GM19099 (cell line): ENCODE data around the gene TMEM98.

Source experiments
- POLR2A ChIP-seq: IDR thresholded peaks from 3 replicates; pipeline ENCODE4 v1.6.1; 2011; ENCODE audit warnings: low read depth; ENCODE audit not compliant: insufficient read length; ENCODE audit errors: extremely low read depth

The TMEM98 gene

DNA sequence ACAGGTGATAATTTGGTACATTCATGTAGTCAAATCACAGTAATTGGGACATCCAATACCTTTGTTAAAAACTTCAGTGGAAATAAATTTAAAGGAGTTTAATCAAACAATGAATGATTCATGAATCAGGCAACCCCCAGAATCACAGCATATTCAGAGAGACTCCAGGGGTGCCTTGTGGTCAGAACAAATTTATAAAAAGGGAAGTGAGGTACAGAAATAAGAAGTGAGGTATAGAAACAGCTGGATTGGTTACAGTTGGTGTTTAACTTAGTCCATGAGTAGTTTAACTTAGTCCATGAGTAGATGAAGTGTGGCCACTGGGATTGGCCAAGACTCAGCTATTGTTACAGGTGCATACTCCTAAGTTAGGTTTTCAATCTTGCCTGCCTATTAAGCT, 25.1 kb downstream of the TMEM98 start:
- TF ChIP-seq POLR2A: no peak

DNA sequence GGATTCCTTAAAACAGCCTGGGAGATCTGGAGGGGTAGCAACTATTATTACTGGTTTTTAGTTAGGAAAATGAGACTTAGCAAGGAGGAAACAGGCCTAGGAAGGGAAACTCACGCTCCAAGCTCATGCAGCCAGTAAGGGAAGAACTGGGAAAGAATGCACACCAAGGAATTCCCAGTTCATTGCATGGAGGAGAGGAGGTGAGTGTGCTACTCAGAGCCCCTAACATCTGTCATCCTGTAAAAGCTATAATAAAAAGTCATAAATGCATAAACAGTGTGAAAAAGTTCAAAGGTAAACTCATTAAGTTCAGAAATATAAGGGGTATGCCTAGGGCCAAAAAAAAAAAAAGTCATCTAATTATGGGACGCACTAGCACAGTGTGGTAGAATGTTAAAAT, 25.9 kb downstream of the TMEM98 start:
- no peak for TF ChIP-seq POLR2A

DNA sequence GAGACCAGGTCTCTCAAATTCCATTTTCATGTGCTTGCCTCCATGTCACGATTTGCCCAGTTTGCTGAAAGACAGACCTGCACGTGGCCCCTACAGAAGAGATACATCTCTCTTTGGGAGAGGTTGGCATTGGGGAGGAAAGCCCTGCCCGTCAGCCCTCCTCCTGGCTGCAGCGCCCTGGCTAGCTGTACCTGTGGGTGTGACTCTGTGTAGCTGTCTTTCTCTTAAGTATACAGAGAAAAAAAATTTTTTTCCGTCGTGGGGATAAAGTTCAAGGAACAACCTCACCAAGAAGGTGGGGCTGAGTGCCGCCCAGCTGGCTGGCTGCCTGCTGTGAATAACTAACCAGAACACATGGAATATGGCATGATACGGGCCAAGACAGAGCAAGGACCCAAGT, 26.5 kb downstream of the TMEM98 start:
- TF ChIP-seq POLR2A: no peak

DNA sequence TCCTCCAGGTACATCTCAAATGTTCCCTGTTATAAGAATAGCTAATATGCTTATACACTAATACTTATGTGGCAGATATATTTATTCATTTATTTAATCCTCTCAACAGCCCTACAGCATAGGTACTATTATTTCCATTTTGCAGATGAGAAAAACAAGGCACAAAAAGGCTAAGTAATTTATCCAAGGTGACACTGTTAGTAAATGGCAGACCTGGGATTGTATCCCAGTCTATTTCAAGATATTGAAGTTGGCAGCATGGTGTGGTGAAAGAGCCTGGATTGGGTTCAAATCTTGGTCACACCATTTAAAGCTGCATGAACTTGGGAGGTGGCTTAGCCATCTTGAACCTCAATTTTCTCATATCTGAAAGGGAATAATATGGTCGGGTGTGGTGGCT, 27.2 kb downstream of the TMEM98 start:
- no peak for TF ChIP-seq POLR2A

- no peak for TF ChIP-seq POLR2A
Observed at GRCh38 chr17:32956240-32956970, 28.5 kb downstream of the TMEM98 start.

GRCh38 chr17:32958418-32958817, 30.5 kb downstream of the TMEM98 start:
- TF ChIP-seq POLR2A: no peak

DNA sequence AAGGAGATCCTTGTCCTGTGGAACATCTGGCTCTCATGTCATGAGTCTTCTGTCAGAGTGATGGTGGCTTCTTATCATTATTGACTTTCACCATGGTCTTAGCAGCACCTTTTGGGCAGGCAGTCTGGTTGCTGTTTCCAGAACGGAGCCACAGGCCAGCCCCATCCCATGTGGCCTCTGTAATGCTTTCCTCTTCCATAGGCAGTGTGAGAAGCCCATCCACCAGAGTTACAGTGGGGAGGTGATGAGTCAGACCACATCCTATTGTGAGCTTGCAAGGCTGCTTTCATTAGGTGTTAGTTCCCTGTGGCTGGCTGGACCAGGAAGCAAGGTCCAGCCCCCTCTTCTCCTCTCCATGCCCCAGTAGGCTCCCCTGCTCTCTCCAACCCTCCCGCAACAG, 32.9 kb downstream of the TMEM98 start:
- no peak for TF ChIP-seq POLR2A

DNA sequence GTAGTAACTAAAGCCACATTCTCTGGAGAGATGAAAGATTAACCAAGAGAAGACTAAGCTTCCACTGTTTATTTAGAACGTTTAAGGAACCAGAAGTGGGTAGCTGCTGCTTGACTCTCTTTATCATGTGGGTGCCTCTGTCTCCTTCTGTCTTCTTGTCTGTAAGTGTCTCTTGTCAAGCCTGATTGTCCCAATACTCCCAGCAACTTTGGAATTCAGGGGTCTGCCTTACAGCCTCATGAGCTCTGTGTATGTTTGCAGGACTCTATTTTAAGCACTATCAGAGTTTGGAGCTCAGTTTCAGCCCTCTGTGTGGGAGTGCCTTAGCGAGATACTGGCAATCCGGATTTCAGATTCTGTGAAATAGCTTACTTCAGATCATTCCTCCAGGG, 34.4 kb downstream of the TMEM98 start:
- TF ChIP-seq POLR2A: no peak

DNA sequence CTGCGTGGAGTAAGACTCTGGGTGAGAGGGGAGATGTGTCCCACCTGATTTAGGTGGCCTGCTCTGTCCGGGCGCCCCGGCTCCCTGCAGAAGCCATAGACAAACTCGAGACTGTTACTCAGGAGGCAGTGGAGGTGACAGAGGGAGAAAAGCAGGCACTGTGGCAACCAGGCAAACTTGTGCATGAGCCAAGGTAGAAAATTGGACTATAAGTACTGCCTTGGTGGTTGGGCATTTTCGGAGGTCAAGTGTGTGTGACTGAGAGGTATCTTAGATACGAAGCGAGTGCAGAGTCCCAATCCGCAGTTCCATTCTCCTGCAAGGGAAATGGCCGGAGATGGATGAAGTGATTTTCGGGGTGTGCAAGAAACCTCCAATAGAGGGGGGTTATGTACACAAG, 36.6 kb downstream of the TMEM98 start:
- no peak for TF ChIP-seq POLR2A

DNA sequence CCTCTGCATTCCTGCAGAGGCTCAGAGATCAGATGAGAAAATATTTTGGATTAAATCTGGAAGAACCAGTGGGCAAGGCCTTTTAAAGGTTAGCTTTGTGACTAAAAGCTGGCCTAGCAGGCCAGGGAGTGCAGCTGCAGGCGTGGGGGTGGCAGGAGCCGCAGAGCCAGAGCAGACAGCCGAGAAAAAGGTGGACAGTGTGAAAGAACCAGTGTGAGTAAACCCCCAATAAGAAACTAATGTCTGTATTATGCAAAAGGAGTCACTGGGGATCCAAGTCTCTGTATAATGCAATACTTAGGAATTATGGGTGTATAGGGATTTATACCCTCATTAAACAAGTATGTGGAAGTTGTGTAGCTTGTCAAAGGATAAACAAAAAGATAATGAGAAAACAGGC, 42.3 kb downstream of the TMEM98 start:
- TF ChIP-seq POLR2A: no peak

- no peak for TF ChIP-seq POLR2A
Observed at GRCh38 chr17:32971171-32971570, 43.2 kb downstream of the TMEM98 start.

GRCh38 chr17:32976131-32976530, 48.2 kb downstream of the TMEM98 start:
- no peak for TF ChIP-seq POLR2A

DNA sequence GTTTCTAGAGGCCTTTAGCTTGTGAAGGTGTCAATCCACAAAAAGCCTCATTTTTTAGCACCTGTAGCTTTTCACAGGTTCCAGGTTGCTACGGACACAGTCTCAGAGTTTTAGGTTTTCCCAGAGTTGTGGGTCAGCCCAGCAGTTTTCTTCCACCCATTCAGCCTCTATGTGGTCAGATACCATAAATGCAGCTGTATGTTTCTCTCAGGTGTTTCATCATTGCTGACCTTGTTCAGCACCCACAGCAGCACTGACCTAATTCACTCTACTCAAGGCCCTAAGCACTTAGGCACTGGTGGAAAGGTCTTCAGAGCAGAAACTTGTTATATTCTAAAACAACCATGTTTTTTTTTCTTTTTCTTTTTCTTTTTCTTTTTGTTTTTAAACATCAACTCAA, 48.7 kb downstream of the TMEM98 start:
- TF ChIP-seq POLR2A: no peak

- no peak for TF ChIP-seq POLR2A
Observed at GRCh38 chr17:32980230-32980629, 52.3 kb downstream of the TMEM98 start.

DNA sequence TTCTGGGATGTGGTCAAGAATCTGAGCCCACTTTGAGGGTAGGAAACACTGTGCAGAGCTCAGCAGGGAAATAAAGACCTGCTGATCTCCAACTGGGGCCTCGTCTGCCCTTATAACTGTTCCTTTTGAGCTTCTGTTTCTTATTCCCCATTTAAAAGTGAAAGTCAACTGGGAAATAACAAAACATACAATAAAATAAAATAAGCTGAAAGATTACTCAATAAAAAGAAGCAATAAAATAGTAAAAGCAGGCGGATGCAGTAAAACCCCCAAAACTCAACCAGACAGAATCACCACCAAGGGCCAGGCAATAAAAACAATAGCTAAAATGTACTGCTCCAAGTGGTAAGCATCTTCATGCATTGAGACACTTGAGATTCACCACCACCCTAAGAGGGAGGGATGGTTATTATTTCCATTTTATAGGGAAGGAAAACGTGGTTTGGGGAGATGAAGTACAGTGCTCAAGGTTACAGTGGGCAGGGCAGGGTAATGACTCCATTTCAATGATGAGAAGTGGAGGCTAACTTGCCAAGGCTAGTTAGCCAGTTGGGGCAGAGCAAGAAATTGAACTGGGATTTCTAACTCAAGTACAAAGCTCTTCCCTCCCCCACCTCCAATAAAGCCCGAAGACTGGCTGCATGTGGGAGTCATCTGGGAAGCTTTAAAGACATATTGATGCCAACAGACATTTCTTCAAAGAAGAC, 57.2 kb downstream of the TMEM98 start:
- no peak for TF ChIP-seq POLR2A

DNA sequence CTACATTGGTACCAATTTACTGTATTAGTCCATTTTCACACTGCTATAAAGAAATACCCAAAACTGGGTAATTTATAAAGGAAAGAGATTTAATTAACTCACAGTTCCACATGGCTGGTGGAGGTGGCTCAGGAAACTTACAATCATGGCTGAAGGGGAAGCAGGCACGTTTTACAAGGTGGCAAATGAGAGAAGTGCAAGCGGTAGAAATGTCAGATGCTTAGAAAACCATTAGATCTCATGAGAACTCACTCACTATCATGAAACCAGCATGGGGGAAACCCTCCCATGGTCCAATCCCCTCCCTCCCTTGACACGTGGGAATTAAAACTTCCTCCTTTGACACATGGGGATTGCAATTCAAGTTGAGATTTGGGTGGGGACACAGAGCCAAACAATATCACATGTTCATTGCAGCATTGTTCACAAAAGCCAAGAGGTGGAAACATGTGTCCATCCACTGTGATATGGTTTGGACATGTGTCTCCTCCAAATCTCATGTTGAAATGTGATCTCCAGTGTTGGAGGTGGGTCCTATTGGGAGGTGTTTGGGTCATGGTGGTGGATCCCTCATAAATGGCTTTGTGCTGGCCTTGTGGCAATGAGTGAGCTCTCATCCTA, 60.6 kb downstream of the TMEM98 start:
- no peak for TF ChIP-seq POLR2A

- no peak for TF ChIP-seq POLR2A
Observed at GRCh38 chr17:32992321-32993033, 64.5 kb downstream of the TMEM98 start.
